Measurements from ENCODE around the gene MT1X.

MT1X gene

GRCh38 chr16:56677474-56677873 lies 4.8 kb upstream of the MT1X start:
- no peak for DNase-seq (ENCODE audit: low read depth in 2 of 2, low spot score in 1 of 2)

DNA sequence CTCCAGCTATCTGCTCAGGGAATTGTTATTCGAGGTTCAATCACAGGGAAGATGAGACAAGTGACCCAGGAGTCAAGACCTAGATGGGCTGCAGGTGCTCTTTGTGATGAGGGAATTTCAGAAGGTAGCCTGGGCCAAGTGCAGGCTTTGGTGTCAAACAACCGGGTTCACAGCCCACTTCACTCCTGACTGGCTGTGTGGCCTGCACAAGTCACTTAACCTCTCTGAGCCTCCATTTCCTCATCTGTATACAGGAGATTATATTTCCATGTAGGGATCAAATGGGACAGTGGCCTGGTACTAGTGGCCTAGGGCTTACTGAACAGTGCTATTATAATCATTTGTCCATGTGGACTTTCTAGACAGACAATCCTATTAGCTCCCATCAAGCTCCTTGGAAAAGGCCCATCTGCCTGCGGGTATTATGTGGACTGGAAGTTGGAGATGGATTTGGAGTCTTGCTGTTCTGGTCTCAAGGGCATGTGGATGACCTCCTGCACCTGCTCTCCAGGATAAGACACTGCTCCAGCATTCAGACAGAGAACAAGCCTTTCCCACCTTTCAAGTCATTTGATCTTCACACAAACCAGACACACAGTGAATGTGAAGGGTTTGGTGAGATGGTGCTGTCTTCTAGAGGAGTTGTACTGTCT lies 3.1 kb upstream of the MT1X start:
- DNase-seq (ENCODE audit: low read depth in 2 of 2, low spot score in 1 of 2), result no peak

- no peak for DNase-seq (ENCODE audit: low read depth in 2 of 2, low spot score in 1 of 2)
Measured at GRCh38 chr16:56679818-56680217, 2.5 kb upstream of the MT1X start.

- DNase-seq (ENCODE audit: low read depth in 2 of 2, low spot score in 1 of 2), result no peak
Measured at GRCh38 chr16:56682703-56683397, 580 bp downstream of the MT1X start.

- no peak for DNase-seq (ENCODE audit: low read depth in 2 of 2, low spot score in 1 of 2)
Measured at GRCh38 chr16:56683424-56684172, 1.3 kb downstream of the MT1X start.

DNA sequence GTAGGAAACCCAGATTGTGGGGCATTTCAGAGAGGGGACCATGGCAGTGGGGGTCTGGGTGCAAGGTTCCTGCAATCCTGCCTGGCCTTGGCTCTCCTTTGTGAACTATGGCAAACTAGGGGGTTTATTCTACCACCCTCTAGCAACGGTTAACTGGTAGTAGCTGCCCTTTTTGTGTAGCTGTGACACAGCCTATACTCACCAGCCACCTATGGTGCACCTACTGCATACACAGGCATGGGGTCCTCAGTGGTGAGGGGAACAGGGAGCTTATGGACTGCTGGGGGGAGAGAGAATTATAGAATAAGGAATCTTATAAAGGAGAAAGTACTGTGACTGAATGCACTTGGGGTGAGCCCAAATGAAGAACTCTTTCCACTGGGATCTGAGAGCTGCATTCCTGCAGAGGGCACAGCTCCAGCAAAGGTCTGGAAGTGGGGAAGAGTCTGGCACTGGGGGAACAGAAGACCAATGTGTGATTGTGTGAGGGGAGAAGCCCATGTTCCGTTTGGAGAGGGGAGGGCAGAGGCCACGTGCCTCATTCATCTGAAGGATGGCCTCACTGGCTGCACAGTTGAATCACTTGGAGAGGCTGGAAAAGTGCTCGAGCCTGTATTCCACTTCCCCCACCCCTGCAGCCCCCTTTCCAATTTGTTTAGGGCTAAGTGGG lies 2.1 kb downstream of the MT1X start:
- DNase-seq (ENCODE audit: low read depth in 2 of 2, low spot score in 1 of 2), result no peak

GRCh38 chr16:56684926-56685590 lies 2.8 kb downstream of the MT1X start:
- no peak for DNase-seq (ENCODE audit: low read depth in 2 of 2, low spot score in 1 of 2)

- DNase-seq (ENCODE audit: low read depth in 2 of 2, low spot score in 1 of 2), result no peak
Measured at GRCh38 chr16:56686758-56687157, 4.5 kb downstream of the MT1X start.

DNA sequence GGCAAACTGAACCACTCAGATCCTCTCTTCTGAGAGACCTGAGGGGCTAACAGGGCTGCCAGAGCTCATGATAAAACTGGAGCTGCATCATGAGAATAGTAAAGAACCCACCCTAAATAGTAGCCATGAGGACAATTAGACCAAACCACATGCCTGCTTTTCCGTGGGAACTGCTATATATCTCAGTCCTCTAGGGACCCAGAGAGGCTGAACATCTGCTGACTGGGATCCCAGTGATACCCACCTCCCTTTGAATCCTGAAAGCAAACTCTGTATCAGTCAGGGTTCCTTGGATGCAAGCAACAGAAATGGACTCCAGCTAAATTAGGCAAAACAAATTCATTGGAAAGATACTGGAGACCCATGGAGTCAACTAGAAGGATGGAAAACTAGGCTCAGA lies 6.5 kb downstream of the MT1X start:
- no peak for DNase-seq (ENCODE audit: low read depth in 2 of 2, low spot score in 1 of 2)

- DNase-seq (ENCODE audit: low read depth in 2 of 2, low spot score in 1 of 2), result no peak
Measured at GRCh38 chr16:56689171-56689570, 6.9 kb downstream of the MT1X start.

DNA sequence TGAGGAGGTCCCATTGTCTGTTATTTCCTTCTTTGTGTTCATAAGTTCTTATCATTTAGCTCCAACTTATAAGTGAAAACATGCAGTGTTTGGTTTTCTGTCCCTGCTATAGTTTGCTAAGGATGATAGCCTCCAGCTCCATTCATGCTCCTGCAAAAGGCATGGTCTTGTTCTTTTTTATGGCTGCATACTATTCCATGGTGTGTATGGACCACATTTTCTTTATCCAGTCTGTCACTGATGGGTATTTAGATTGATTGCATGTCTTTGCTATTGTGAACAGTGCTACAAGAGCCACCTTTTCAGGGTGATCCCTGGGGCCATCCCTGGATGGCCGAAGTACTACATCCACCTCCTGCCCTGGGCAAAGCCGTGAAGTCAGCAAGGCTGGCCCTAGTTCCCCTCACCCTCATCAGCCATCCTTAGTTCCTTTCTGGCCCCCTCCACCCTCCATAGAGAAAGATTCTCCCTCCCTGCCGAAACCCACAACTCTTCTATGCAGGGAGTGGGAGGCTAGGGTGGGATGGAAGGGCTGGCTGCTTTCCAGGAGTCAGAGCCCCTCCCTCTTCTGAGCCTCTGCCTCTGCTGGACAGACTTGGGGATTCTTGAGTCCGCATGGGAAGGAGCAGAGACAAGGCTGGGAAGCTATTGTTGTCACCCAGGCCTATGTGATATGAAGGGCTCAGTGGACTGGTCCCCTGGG lies 8.3 kb downstream of the MT1X start:
- DNase-seq (ENCODE audit: low read depth in 2 of 2, low spot score in 1 of 2), result no peak

DNA sequence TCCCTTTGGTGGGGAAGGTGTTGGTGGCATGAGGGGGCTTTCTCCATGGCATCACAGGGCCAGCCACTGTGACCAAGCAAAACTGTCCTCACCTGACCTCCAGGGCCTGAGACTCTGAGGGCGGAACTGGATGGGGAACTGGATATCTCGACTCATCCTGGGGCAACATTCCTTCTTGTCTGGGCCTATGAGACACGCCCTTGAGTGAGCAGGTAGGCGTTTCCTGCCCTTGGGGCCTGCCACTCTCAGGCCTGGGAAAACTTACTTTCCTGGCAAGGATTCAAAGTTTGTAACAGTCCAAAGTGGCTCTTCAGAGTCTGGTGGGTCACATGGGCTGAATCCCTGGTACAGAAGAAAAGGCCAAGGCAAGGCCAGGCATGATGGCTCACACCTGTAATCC lies 9.6 kb downstream of the MT1X start:
- no peak for DNase-seq (ENCODE audit: low read depth in 2 of 2, low spot score in 1 of 2)

GRCh38 chr16:56695246-56695645 lies 13.0 kb downstream of the MT1X start:
- no peak for DNase-seq (ENCODE audit: low read depth in 2 of 2, low spot score in 1 of 2)

GRCh38 chr16:56697456-56698155 lies 15.3 kb downstream of the MT1X start:
- DNase-seq (ENCODE audit: low read depth in 2 of 2, low spot score in 1 of 2), result no peak

DNA sequence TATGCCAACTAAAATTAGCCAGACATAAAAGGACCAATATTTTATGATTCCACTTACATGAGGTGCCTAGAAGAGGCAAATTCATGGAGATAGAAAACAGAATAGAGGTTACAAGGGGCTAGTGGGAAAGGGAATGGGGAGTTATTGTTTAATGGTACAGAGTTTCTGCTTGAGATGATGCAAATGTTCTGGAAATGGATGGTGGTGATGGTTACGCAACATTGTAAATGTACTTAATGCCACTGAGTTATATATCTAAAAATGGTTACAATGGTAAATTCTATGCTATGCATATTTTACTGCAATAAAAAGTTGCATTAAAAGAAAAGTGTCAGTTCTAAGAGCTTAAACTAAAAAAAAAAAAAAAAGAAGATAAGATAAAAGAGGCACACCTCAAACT lies 17.9 kb downstream of the MT1X start:
- no peak for DNase-seq (ENCODE audit: low read depth in 2 of 2, low spot score in 1 of 2)

GRCh38 chr16:56700631-56701030 lies 18.4 kb downstream of the MT1X start:
- no peak for DNase-seq (ENCODE audit: low read depth in 2 of 2, low spot score in 1 of 2)

GRCh38 chr16:56701534-56701933 lies 19.3 kb downstream of the MT1X start:
- no peak for DNase-seq (ENCODE audit: low read depth in 2 of 2, low spot score in 1 of 2)

GRCh38 chr16:56702836-56703235 lies 20.6 kb downstream of the MT1X start:
- DNase-seq (ENCODE audit: low read depth in 2 of 2, low spot score in 1 of 2), result no peak

GRCh38 chr16:56708525-56709442 lies 26.5 kb downstream of the MT1X start:
- DNase-seq (ENCODE audit: low read depth in 2 of 2, low spot score in 1 of 2), result no peak

Measured in stimulated activated CD8-positive, alpha-beta memory T cell treated with anti-CD3 and anti-CD28 coated beads, Interleukin-4, amount 100 ng/mL, for 4 hours (primary cell).